CD4-positive, alpha-beta T cell treated with Interleukin-15 for 4 hours (primary cell): ENCODE results near the gene NCKAP1.
"Not testable (repeated sequence)": the region's sequence is repeated elsewhere in the genome, so short reads cannot be mapped to it uniquely, and the experiment has no call there.

Source experiments
- DNase-seq: peaks from one replicate; pipeline ENCODE4 v3.0.0-alpha.2; 2020; ENCODE audit warnings: low spot score

The NCKAP1 gene

DNA sequence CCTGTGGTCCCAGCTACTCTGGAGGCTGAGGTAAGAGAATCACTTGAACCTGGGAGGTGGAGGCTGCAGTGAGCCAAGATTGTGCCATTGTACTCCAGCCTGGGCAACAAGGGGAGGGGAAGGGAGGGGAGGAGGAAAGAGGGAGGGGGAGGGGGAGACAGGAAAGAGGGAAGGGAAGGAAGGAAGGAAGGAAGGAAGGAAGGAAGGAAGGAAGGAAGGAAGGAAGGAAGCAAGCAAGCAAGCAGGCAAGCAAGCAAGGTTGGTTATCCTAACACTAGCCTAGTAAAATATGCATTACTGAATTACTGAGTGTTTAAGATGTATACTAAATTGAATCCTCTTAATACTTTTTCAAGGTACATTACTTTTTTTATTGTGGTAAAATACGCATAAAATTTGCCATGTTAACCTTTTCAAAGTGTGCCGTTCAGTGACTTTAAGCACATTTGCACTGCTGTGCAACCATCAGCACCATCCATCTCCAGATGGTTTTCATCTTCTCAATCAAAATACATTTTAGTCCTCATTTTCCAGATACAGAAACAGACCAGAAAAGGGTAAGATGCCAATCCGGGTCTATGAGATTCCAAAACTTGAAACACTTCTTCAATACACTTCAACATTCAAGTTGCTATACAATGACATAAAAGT is 28.9 kb downstream of the NCKAP1 start:
- no peak for DNase-seq

DNA sequence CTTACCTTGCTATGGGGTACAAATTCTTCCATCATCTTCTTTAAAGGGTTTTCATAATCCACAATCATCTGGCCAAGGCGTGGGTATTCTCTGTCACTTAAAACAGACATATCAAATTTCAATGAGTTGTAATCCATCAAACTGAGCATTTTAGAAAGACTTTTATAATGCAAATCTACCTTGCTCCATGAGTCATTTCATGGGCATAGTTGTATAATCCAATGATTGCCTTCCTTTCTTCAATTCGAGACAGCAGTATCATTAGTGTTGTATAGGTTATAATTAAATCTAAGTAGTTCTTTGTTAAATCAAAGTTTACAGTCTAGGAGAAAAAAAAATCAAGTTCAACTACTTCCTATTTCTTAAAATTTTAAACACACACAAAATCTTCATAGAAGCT is 36.3 kb downstream of the NCKAP1 start:
- no peak for DNase-seq

DNA sequence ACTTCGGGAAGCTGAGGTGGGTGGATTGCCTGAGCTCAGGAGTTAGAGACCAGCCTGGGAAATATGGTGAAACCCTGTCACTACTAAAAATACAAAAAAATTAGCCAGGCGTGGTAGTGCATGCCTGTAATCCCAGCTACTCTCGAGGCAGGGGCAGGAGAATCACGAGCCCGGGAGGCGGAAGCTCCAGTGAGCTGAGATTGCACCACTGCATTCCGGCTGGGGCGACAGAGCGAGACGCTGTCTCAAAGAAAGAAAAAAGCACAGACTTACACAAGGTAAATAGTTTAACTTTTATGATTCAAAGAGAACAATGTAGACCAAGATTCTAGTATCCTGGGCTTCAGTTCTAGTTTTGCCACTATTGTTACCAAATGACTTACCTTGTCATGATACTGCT is 37.4 kb downstream of the NCKAP1 start:
- DNase-seq = no peak

DNA sequence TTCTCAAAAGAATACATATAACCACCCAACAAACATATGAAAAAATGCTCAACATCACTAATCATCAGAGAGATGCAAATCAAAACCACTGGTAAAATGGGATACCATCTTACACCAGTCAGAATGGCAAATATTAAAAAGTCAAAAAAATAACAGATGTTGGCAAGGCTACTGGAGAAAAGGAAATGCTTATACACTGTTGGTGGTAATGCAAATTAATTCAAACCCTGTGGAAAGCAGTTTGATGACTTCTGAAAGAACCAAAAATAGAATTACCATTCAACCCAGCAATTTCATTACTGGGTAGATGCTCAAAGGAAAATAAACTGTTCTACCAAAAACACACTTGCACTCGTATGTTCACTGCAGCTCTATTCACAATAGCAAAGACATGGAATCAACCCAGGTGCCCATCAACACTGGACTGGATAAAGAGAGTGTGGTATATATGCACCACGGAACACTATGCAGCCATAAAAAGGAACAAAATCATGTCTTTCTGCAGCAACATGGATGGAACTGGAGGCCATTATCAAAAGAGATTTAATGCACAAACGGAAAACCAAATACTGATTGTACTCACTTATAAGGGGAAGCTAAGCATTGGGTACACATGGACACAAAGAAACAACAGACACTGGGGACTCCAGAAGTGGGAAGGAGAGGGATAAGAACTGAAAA is 38.8 kb downstream of the NCKAP1 start:
- DNase-seq = no peak

DNA sequence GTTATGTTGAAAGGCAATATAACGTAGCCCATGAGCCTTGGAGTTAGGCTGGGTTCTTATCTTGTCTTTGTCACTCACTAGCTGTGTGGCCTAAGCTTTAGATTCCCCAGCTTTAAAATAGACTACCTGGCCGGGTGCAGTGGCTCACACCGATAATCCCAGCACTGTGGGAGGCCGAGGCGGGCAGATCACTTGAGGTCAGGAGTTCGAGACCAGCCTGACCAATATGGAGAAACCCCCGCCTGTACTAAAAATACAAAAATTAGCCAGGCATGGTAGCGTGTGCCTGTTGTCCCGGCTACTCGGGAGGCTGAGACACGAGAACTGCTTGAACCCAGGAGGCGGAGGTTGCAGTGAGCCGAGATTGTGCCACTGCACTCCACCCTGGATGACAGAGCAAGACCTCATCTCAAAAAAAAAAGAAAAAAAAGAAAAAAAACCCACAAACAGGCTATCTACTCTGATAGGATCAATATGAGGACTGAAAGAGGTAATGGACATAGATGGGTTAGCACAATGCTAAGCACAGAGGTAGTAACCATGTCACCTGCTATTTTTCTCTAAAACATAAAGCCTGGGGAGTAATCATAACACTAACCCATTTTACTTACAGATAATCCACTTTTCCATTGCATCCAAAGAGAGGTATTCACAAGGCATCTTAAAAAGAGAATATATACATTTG is 43.9 kb downstream of the NCKAP1 start:
- DNase-seq = no peak

DNA sequence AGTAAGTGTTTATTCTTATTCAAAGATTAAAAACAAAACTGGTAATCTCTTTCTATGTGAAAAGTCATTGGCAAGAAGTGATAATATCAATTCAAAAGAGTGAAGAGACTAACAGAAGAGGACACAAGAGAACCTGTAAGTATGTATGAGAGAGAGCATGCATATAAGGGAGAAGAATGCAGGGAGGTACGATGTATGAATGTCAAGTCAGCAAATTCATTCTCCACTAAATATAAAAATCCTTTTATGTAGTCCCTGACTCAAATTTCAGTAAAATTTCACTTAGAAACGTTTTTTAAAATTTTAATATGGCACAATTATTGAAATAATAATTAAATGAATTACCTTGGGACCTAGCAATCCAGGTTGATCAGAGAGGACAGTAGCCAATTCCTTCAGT is 55.3 kb downstream of the NCKAP1 start:
- no peak for DNase-seq

DNA sequence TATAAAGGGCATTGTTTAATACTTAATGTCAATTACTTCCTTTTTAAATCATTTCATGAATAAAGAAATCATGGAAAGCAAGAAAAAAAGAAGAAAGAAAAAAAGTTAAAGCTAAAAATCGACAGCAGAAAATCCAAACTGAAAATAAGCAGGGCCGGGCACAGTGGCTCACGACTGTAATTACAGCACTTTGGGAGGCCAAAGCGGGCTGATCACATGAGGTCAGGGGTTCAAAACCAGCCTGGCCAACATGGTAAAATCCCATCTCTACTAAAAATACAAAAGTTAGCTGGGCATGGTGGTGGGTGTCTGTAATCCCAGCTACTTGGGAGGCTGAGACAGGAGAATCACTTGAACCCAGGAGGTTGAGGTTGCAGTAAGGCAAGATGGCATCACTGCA is 56.8 kb downstream of the NCKAP1 start:
- not testable (repeated sequence) for DNase-seq

DNA sequence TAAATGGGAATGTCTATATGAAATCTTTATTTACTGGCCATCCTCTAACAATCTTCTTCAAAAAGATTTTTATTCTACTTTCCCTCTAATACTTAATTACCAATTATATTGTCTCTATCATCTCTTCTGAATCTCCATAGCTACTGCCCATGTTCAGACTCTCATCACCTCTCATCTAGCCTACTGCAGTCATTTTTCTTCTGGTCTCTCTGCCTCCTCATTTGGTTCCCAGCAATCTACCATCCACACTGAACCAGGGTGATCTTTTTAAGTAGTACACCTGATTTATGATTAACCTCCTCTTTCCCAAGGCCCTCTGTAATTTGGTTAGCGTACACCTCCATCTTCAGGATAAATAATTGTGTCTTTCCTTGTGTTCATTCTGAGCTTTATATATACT is 57.6 kb downstream of the NCKAP1 start:
- DNase-seq = no peak

DNA sequence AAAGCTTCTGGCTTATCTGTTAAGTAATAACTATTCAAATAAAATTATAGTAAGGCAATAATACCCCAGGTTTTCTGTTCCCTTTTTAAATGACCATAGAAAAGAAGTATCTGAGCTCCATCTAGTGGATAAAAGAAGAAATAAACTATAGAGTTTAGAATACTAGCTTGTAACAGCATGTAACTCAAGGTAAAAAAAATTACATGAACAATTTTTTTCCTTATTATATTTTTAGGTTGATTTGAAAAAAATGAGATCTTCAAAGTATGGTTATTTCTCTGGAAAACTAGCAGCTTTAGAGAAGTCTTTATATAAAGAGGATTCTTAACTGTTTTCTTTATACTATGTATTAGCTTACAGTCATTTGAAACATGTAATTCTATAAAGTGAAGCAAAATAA is 58.1 kb downstream of the NCKAP1 start:
- peak; percentile 20 for DNase-seq

DNA sequence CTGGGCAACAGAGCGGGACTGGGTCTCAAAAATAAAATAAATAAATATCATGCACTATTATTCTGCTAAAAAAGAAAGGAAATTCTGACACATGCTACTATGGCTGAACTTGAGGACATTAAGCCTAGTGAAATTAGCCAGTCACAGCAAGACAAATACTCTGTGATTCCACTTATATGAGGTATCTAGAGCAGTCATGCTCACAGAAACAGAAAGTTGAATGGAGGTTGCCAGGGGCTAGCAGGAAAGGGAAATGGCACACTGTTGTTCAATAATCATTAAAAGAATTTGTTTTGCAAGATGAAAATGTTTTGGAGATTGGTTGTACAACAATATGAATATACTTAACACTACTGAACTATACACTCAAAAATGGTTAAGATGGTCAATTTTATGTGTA is 60.8 kb downstream of the NCKAP1 start:
- no peak for DNase-seq

DNA sequence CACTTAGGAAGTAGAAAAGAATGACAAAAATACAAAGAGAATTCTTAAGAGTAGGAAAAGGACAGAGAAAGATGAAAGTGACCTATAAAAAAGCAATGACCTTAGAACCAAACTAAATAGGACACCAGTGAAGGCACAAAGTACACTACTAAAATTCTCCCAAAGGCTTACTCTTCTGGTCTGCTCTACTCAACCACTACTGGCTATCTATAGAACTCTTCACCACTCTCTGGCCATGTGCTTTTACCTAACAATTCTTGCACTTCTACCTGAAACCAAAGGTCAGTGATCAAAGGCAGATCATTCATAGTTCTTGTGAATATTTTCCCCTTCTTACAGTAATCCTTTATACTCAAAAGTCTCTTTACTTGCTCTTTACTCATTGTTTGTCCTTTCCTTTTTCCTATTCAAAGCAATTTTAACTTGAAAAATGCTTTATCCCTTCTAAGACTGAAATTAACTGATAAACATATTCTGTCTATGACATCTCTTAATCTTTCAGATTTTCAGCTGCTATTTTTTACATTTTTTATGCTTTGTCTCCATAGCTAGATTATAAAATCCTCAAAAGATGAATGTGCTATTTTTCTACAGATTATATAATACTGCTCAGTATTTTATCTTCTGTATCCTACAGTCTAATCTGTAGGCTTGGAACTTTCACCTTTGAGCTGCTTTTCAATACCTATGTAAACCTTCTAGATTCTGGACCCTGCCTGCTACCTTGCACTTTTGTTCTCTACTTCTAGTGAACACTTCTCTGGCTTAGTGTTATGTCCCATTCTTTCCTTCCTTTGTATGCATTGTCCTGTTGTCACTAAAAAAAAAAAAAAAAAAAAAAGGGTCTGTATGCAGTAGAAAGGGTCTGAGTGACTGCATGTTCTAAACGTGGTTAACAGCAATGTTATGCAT is 64.6 kb downstream of the NCKAP1 start:
- no peak for DNase-seq

DNA sequence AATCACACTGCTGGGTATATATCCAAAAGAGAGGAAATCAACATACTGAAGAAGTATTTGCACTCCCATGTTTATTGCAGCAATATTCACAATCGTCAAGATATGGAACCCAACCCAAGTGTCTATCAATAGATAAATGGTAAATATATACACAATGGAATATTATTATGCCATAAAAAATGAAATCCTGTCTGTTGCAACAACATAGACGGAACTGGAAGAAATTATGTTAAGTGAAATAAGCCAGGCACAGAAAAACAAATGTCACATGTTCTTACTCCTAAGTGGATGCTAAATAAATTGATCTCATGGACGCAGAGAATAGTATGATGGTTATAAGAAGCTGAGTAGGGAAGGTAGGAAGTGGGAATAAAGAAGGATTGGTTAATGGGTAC is 65.7 kb downstream of the NCKAP1 start:
- DNase-seq = no peak

DNA sequence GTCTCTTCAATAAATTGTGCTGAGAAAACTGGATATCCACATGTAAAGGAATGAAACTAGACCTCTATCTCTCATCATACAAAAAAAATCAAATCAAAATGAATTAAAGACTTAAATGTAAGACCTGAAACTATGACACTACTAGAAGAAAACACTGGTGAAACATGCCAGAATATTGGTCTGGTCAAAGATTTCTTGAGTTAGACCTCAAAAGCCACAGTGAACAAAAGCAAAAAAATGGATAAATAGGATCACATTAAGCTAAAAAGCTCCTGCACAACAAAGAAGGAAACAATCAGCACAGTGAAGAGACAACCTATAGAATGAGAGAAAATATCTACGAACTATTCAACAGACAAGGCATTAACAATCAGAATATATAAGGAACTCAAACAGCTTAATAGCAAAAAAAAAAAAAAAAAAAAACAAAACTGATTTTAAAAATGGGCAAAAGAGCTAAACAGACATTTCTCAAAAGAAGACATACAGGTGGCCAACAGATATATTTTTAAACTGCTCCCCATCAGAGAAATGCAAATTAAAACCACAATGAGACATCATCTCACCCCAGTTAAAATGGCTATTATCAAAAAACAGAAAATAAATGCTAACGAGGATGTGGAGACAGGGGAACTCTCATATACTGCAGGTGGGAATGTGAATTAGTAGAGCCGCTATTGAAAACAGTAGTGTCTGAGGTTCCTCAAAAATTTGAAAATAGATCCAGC is 66.3 kb downstream of the NCKAP1 start:
- DNase-seq = no peak

DNA sequence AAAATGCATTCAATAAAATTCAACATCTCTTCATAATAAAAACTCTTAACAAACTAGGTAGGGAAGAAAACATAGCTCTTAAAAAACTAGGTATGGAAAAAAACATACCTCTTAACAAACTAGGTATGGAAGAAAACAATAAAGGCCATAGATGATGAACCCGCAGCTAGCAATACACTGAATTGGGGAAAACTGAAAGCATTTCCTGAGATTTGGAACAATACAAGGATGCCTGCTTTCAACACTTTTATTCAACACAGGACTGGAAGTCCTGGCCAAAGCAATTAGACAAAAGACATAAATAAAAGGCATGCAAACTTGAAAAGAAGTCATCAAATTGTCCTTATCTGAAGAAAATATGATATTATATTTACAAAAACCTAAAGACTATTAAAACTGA is 67.8 kb downstream of the NCKAP1 start:
- no peak for DNase-seq

DNA sequence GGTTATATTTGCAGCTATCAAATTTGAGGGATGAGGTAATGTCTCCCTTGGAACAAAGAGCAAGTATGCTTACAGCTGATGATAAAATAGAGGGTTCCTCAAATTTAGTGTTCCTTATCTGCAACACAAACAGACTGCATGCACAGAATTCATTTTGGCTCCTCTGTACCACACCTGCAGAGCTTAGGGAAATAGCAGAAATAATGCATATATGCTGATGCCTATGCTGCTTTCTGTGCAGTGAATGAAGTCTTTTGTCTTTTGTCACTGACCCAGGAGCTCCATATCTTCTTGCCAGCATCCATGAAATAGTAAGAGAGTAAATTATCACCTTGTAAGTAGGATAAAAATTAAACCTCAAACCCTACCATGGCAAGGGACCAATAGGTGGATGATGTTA is 69.8 kb downstream of the NCKAP1 start:
- no peak for DNase-seq

DNA sequence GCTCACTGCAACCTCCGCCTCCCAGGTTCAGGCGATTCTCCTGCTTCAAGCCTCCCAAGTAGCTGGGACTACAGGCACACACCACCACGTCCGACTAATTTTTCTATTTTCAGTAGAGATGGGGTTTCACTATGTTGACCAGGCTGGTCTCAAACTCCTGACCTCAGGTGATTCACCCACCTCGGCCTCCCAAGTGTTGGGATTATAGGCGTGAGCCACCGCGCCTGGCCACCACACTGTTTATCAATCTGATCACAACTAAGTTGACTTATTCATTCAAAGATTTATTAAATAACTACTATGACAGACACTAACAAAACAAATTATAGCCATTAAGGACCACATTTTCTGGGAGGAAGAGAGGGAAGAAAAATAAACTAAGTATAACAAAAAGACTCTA is 71.9 kb downstream of the NCKAP1 start:
- not testable (repeated sequence) for DNase-seq

DNA sequence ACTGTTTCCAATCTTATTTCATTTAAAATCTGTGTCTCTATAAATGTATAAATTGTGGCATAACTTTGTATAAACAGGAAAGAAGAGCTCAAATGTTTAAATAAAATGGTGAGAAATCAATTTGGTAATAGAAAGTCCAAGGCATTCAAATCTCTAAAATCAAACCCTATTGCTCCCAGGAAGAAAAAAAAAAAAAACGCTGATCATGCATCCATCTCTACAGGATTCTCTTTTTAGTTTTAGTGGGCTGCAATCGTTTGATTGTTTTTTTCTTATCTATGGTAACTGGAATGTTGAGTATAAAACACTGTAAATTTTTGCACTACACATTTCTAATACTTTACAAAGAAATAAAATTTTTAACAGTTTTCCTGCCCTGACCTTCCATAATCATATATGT is 75.6 kb downstream of the NCKAP1 start:
- no peak for DNase-seq

DNA sequence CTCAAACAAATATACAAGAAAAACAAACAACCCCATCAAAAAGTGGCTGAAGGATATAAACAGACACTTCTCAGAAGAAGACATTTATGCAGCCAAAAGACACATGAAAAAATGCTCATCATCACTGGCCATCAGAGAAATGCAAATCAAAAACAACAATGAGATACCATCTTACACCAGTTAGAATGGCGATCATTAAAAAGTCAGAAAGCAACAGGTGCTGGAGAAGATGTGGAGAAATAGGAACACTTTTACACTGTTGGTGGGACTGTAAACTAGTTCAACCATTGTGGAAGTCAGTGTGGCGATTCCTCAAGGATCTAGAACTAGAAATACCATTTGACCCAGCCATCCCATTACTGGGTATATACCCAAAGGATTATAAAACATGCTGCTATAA is 77.4 kb downstream of the NCKAP1 start:
- not testable (repeated sequence) for DNase-seq

DNA sequence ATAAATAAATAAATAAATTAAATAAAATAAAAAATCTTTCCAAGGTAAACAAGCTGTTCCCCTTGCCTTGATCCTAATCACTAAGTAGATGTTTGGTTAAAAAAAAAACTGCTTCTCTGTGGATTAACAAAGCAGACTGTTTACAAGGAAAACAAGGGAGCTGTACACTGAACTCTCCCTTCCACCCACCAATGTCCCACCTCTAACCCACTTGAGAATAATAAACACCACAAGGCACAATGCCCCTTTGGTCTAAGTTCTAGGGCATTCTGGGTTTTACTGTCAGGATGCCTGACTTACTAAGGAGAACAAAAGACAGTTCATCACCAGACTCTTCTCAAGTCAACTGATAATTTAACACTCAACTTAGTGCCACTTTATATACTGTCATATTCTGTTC is 83.5 kb downstream of the NCKAP1 start:
- DNase-seq = no peak

DNA sequence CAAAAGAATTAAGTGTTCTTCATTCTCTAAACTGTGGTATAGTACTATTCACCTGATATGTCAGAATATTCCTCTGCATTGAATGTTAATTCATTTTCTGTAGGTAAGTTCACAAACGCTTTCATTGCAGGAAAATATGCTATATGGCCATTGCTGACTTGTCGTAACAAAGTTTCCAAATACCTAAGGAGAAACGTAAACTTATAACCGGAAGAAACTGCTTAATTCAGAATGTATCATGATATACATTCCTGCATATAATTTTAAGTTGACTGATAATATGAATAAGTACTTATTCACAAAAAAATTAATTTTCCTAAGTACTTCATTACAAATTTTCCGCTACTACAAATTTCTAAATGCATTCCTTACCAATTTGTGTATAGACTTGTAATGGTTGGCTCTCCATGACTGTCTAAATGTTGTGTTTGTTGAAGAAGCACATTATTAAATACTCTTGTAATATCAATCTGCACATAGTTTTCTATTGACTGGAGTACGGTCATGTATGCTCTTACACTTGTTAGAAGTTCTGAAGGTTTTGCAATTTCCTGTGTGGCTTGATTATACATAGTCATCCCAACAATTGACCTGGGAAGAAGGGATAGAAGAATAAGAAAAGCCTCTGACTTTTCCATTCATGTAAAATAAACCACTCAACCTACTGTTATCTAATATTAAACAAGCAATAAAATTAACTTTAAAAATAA is 85.4 kb downstream of the NCKAP1 start:
- no peak for DNase-seq
